ENCODE results near the gene INPP5D.

DNA sequence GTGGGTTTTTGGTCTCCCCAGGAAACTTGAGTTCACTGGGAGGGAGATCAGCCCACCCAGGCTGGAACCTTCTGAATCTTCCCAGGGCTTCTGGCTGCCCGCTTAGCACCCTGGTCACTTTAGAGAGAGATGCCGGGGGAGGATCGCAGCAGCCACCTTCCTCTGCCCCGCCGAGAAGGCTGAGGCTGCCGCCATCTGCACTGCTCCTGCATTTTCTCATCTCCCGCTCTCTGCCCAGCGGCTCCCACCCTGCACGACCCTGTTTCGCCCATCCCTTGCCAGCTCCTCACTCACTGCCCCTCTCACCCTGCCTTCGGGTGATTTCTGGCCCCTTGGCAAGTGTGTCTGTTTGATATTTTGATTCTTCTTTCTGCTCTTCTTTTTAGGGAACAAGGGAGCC is 108.8 kb downstream of the INPP5D start:
- TF ChIP-seq, protein P1, sequence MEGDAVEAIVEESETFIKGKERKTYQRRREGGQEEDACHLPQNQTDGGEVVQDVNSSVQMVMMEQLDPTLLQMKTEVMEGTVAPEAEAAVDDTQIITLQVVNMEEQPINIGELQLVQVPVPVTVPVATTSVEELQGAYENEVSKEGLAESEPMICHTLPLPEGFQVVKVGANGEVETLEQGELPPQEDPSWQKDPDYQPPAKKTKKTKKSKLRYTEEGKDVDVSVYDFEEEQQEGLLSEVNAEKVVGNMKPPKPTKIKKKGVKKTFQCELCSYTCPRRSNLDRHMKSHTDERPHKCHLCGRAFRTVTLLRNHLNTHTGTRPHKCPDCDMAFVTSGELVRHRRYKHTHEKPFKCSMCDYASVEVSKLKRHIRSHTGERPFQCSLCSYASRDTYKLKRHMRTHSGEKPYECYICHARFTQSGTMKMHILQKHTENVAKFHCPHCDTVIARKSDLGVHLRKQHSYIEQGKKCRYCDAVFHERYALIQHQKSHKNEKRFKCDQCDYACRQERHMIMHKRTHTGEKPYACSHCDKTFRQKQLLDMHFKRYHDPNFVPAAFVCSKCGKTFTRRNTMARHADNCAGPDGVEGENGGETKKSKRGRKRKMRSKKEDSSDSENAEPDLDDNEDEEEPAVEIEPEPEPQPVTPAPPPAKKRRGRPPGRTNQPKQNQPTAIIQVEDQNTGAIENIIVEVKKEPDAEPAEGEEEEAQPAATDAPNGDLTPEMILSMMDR (IDR thresholded peaks at IDR 0.05): no peak
- TF ChIP-seq POLR2A (IDR thresholded peaks at IDR 0.05; ENCODE audit: low read length): no peak
- TF ChIP-seq, protein P2, sequence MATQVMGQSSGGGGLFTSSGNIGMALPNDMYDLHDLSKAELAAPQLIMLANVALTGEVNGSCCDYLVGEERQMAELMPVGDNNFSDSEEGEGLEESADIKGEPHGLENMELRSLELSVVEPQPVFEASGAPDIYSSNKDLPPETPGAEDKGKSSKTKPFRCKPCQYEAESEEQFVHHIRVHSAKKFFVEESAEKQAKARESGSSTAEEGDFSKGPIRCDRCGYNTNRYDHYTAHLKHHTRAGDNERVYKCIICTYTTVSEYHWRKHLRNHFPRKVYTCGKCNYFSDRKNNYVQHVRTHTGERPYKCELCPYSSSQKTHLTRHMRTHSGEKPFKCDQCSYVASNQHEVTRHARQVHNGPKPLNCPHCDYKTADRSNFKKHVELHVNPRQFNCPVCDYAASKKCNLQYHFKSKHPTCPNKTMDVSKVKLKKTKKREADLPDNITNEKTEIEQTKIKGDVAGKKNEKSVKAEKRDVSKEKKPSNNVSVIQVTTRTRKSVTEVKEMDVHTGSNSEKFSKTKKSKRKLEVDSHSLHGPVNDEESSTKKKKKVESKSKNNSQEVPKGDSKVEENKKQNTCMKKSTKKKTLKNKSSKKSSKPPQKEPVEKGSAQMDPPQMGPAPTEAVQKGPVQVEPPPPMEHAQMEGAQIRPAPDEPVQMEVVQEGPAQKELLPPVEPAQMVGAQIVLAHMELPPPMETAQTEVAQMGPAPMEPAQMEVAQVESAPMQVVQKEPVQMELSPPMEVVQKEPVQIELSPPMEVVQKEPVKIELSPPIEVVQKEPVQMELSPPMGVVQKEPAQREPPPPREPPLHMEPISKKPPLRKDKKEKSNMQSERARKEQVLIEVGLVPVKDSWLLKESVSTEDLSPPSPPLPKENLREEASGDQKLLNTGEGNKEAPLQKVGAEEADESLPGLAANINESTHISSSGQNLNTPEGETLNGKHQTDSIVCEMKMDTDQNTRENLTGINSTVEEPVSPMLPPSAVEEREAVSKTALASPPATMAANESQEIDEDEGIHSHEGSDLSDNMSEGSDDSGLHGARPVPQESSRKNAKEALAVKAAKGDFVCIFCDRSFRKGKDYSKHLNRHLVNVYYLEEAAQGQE (IDR thresholded peaks at IDR 0.05): no peak
- TF ChIP-seq, protein P3, sequence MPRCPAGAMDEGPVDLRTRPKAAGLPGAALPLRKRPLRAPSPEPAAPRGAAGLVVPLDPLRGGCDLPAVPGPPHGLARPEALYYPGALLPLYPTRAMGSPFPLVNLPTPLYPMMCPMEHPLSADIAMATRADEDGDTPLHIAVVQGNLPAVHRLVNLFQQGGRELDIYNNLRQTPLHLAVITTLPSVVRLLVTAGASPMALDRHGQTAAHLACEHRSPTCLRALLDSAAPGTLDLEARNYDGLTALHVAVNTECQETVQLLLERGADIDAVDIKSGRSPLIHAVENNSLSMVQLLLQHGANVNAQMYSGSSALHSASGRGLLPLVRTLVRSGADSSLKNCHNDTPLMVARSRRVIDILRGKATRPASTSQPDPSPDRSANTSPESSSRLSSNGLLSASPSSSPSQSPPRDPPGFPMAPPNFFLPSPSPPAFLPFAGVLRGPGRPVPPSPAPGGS (IDR thresholded peaks at IDR 0.05): no peak
- TF ChIP-seq NR3C1 (IDR thresholded peaks at IDR 0.05): no peak

All from A549 (cell line).